Measurements from ENCODE around the gene PCED1A.
A peak's percentile ranks its signal among the peaks of the same experiment; 100 is the strongest.

Gene PCED1A

DNA sequence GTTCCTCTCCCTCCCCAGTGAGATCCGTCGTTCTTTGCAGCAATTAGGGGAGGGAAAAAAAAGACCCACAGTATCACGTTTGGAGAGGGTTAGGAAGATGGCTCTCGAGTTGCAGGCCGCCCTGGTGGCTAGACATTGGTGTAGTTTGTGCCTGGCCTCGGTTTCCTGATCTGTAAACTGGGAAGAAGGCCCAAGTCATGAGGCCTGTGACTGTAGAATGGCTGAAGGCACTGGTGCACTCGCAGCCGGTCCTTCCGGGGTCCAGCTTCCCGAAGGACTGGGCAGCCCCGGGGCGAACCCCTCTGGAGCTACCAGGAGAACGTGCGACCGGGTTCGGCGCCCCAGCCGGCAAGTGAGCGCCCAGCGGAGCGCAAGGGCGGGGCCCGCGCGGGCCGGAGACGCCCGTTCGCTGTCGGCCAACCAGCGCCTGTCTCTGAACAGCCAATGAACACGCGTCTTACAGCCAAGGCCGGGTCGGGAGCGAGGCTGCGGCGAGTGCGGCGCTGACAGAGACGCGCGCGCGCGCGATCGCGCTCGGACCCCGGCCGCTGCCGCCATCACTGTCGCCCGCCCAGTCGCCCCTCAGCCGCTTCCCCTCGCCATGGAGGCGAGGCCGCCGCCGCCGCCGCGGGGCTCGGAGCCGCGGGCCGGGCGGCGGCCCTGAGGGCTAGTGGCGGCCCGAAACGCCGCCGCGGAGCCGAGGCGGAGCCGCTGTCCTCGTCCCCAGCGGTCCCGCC lies 32.7 kb upstream of the PCED1A start, which contains the start of gene PTPRA:
Gene PTPRA (plus strand): TSS at position 472 of the 737 bp plus-strand sequence. CDS start 90,797 bp downstream, outside the sequence.
- no peaks in the 10 kb centered on the region for H3K36me3 ChIP-seq (ENCODE audit: insufficient read depth, low read length)
- H3K9me3 ChIP-seq (ENCODE audit: low read length) = no peaks in the 10 kb centered on the region
- H2AFZ ChIP-seq (ENCODE audit: low read depth, low read length) = peak within 1 kb of the TSS; percentile 54
- peaks cover 28% of the 10 kb centered on the region for H3K4me1 ChIP-seq (ENCODE audit: insufficient read depth, low read length)
- H3K4me3 ChIP-seq (ENCODE audit: low read length) = peak within 1 kb of the TSS; percentile 82
- no peaks in the 10 kb centered on the region for H3K27me3 ChIP-seq (ENCODE audit: insufficient read depth, low read length)

GRCh38 chr20:2872459-2873009 lies 32.1 kb upstream of the PCED1A start:
- no peaks in the 10 kb centered on the region for H3K36me3 ChIP-seq (ENCODE audit: insufficient read depth, low read length)
- peak overlapping the region; percentile 54 for H2AFZ ChIP-seq (ENCODE audit: low read depth, low read length)
- peak overlapping the region; percentile 82 for H3K4me3 ChIP-seq (ENCODE audit: low read length)
- H3K27me3 ChIP-seq (ENCODE audit: insufficient read depth, low read length) = no peaks in the 10 kb centered on the region
- peaks cover 28% of the 10 kb centered on the region for H3K4me1 ChIP-seq (ENCODE audit: insufficient read depth, low read length)
- H3K9me3 ChIP-seq (ENCODE audit: low read length) = no peaks in the 10 kb centered on the region

DNA sequence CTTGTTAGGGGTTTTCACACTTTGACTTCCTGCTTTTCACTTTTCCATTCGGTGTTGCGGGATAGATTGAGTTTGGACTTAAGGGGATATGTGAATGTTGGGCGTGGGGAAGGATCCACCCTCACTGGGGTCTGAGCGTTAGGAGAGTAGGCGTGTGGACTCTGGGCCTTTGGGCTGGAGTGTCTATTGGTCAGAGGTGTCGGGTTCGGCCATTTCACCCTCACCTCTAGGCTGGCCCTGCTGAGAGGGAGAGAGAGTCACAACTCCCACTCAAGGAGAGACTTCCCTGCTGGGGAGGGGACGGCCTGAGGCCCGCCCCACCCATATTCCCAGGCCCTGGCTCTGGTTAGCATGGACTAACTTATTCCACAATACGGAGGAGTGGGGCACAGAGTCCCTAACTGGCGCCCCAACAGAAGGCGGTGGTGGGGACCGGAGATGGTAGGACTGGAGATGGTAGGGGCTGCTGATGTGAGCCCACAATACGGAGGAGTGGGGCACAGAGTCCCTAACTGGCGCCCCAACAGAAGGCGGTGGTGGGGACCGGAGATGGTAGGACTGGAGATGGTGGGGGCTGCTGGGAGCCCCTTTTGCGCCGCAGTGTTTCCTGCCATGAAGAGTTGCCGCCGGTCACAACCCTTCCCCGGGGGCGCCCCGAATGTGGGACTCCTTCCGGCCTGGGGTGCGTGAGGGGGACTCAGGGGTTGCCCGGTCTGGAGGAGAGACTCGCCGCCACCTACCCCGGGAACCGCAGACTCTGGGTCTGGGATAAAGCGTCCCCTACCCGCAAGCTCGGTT lies 31.4 kb upstream of the PCED1A start:
- peaks cover 28% of the 10 kb centered on the region for H3K4me1 ChIP-seq (ENCODE audit: insufficient read depth, low read length)
- H3K36me3 ChIP-seq (ENCODE audit: insufficient read depth, low read length) = no peaks in the 10 kb centered on the region
- no peak overlapping the region for H3K4me3 ChIP-seq (ENCODE audit: low read length)

GRCh38 chr20:2871111-2871465 lies 30.6 kb upstream of the PCED1A start:
- Histone ChIP-seq H3K27me3 (ENCODE audit: insufficient read depth, low read length) (no peaks in the 10 kb centered on the region), H2AFZ (ENCODE audit: low read depth, low read length) (no peak overlapping the region), H3K9me3 (ENCODE audit: low read length) (no peaks in the 10 kb centered on the region), H3K36me3 (ENCODE audit: insufficient read depth, low read length) (peaks cover 3% of the 10 kb centered on the region), H3K4me3 (ENCODE audit: low read length) (no peak overlapping the region), H3K4me1 (ENCODE audit: insufficient read depth, low read length) (peaks cover 27% of the 10 kb centered on the region)

More for the DNA sequence above, 31.4 kb upstream of the PCED1A start:
- H3K9me3 ChIP-seq (ENCODE audit: low read length) = no peaks in the 10 kb centered on the region
- H3K27me3 ChIP-seq (ENCODE audit: insufficient read depth, low read length) = no peaks in the 10 kb centered on the region
- no peak overlapping the region for H2AFZ ChIP-seq (ENCODE audit: low read depth, low read length)

DNA sequence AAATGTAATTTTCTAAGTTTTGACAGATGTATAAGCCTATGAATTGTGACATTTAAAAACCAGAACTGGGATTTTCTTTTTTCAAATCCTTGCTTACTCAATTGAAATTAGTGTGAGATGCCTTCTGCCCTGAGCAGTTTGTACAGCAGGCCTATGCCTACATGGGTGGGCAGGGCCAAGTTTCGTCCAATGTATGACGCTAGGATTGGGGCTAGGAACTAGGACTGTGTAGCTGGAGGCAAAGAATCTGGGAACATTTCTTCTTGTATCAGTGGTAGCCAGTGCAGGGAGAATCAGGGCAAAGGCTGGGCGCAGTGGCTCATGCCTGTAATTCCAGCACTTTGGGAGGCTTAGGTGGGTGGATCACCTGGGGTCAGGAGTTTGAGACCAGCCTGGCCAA lies 28.9 kb upstream of the PCED1A start:
- H2AFZ ChIP-seq (ENCODE audit: low read depth, low read length) = no peak overlapping the region
- no peaks in the 10 kb centered on the region for H3K9me3 ChIP-seq (ENCODE audit: low read length)
- H3K4me3 ChIP-seq (ENCODE audit: low read length) = no peak overlapping the region

GRCh38 chr20:2867081-2867864 lies 26.8 kb upstream of the PCED1A start:
- no peaks in the 10 kb centered on the region for H3K27me3 ChIP-seq (ENCODE audit: insufficient read depth, low read length)
- H3K9me3 ChIP-seq (ENCODE audit: low read length) = no peaks in the 10 kb centered on the region
- H2AFZ ChIP-seq (ENCODE audit: low read depth, low read length) = no peak overlapping the region
- H3K4me1 ChIP-seq (ENCODE audit: insufficient read depth, low read length) = peaks cover 10% of the 10 kb centered on the region
- H3K36me3 ChIP-seq (ENCODE audit: insufficient read depth, low read length) = peaks cover 22% of the 10 kb centered on the region
- no peak overlapping the region for H3K4me3 ChIP-seq (ENCODE audit: low read length)

More for the DNA sequence above, 28.9 kb upstream of the PCED1A start:
- Histone ChIP-seq H3K4me1 (ENCODE audit: insufficient read depth, low read length) (peaks cover 11% of the 10 kb centered on the region), H3K36me3 (ENCODE audit: insufficient read depth, low read length) (peaks cover 12% of the 10 kb centered on the region), H3K27me3 (ENCODE audit: insufficient read depth, low read length) (no peaks in the 10 kb centered on the region)

- H3K4me3 ChIP-seq (ENCODE audit: low read length) = no peak overlapping the region
Observed at GRCh38 chr20:2866236-2866635, 25.8 kb upstream of the PCED1A start.

DNA sequence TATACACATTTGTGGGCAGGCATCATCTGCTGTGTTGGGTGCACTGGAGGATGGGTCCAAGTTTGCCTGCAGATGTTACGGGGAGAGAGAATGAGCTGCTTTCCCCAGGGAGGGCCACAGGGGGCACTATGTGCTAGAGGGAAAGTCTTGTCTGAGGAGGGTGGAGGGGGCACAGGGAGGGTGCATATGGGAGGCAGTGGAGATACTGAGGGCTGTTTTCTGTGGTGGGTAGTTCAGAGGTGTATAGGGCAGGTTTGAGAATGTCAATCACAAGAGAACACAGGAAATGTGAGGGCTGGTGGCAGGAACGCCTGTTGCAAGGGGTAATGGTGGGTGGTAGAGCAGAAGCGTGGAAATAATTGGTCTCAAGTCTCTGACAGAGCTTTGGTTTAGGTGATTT lies 25.2 kb upstream of the PCED1A start:
- H3K4me3 ChIP-seq (ENCODE audit: low read length) = no peak overlapping the region
- no peaks in the 10 kb centered on the region for H3K9me3 ChIP-seq (ENCODE audit: low read length)
- no peak overlapping the region for H2AFZ ChIP-seq (ENCODE audit: low read depth, low read length)
- no peaks in the 10 kb centered on the region for H3K27me3 ChIP-seq (ENCODE audit: insufficient read depth, low read length)
- H3K36me3 ChIP-seq (ENCODE audit: insufficient read depth, low read length) = peaks cover 35% of the 10 kb centered on the region
- H3K4me1 ChIP-seq (ENCODE audit: insufficient read depth, low read length) = peaks cover 5% of the 10 kb centered on the region

More at GRCh38 chr20:2866236-2866635, 25.8 kb upstream of the PCED1A start:
- Histone ChIP-seq H3K36me3 (ENCODE audit: insufficient read depth, low read length) (peaks cover 29% of the 10 kb centered on the region), H3K27me3 (ENCODE audit: insufficient read depth, low read length) (no peaks in the 10 kb centered on the region), H3K4me1 (ENCODE audit: insufficient read depth, low read length) (peaks cover 10% of the 10 kb centered on the region), H3K9me3 (ENCODE audit: low read length) (no peaks in the 10 kb centered on the region), H2AFZ (ENCODE audit: low read depth, low read length) (no peak overlapping the region)

GRCh38 chr20:2865101-2865500 lies 24.6 kb upstream of the PCED1A start:
- Histone ChIP-seq H3K36me3 (ENCODE audit: insufficient read depth, low read length) (peaks cover 36% of the 10 kb centered on the region), H3K4me3 (ENCODE audit: low read length) (no peak overlapping the region), H3K27me3 (ENCODE audit: insufficient read depth, low read length) (no peaks in the 10 kb centered on the region), H3K4me1 (ENCODE audit: insufficient read depth, low read length) (no peaks in the 10 kb centered on the region), H2AFZ (ENCODE audit: low read depth, low read length) (no peak overlapping the region), H3K9me3 (ENCODE audit: low read length) (no peaks in the 10 kb centered on the region)

GRCh38 chr20:2864626-2865025 lies 24.2 kb upstream of the PCED1A start:
- Histone ChIP-seq H3K4me1 (ENCODE audit: insufficient read depth, low read length) (no peaks in the 10 kb centered on the region), H3K4me3 (ENCODE audit: low read length) (no peak overlapping the region), H3K27me3 (ENCODE audit: insufficient read depth, low read length) (no peaks in the 10 kb centered on the region), H3K36me3 (ENCODE audit: insufficient read depth, low read length) (peaks cover 36% of the 10 kb centered on the region), H2AFZ (ENCODE audit: low read depth, low read length) (no peak overlapping the region), H3K9me3 (ENCODE audit: low read length) (no peaks in the 10 kb centered on the region)

DNA sequence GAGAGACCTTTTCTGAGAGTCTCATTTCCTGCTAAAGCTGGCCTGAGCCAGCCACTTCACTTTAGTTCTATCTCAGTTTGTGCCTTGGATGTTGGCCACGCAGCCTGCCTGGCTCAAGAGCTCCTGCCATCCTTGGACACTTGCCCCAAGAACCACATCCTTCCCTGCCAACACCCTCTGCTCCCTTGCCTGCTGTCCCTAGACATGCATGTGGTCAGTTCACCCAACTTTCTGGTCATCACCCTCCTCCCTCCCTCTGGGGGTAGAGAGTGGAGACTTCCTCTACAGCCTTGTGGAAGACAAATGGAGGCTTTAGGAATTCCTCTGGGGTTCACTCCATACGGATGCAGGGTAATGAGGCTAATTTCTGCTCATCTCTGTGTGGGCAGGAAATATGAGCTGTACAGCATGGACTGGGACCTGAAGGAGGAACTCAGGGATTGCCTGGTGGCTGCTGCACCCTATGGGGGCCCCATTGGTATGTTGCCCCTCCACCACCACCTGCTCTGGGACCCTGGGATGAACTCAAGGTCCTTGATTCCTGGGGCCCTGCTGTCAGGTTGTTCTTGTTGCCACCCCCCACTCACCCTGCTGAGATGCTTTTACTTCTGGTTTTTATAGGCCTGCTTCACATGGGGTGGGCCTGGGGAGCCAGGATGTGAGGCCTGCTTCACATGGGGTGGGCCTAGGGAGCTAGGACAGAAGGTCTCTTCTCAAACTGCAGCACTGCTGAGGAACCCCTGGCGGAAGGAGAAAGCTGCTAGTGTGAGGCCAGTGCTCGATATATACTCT lies 19.1 kb upstream of the PCED1A start:
- Histone ChIP-seq H2AFZ (ENCODE audit: low read depth, low read length) (no peak overlapping the region), H3K4me1 (ENCODE audit: insufficient read depth, low read length) (no peaks in the 10 kb centered on the region), H3K27me3 (ENCODE audit: insufficient read depth, low read length) (no peaks in the 10 kb centered on the region), H3K9me3 (ENCODE audit: low read length) (no peaks in the 10 kb centered on the region), H3K36me3 (ENCODE audit: insufficient read depth, low read length) (peaks cover 24% of the 10 kb centered on the region), H3K4me3 (ENCODE audit: low read length) (no peak overlapping the region)

- Histone ChIP-seq H3K4me1 (ENCODE audit: insufficient read depth, low read length) (no peaks in the 10 kb centered on the region), H2AFZ (ENCODE audit: low read depth, low read length) (no peak overlapping the region)
Observed at GRCh38 chr20:2858591-2858990, 18.1 kb upstream of the PCED1A start.

More at GRCh38 chr20:2858591-2858990, 18.1 kb upstream of the PCED1A start:
- Histone ChIP-seq H3K9me3 (ENCODE audit: low read length) (no peaks in the 10 kb centered on the region), H3K4me3 (ENCODE audit: low read length) (no peak overlapping the region), H3K27me3 (ENCODE audit: insufficient read depth, low read length) (no peaks in the 10 kb centered on the region), H3K36me3 (ENCODE audit: insufficient read depth, low read length) (peaks cover 17% of the 10 kb centered on the region)

All from neuron (in vitro differentiated cells).